ENCODE data around the gene MYEOV. TPM values are rescaled to one million over a fixed set of nuclear protein-coding genes. Genes with fewer than 3 reads are reported as not detected.
A peak's percentile ranks its signal among the peaks of the same experiment; 100 is the strongest.

MYEOV gene
- total RNA-seq, 1 donor from 2014 or later = 8.6 TPM

DNA sequence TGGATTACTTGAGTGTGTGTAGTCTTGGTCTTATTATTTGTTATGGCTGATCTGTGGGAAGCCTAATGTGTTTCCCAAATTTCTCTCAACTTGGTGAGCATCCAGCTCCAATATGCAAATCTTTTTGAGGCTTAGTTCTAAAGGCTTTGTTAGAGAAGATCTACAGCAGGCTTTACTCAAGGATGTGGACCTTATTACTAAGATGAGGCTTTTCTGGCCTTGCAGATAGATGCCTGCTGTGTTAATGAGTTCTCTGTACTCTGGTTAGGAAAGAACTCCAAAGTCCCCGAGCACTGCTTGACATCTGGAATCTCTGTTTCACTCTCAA is 24.1 kb downstream of the MYEOV start:
- TF ChIP-seq, protein P1, sequence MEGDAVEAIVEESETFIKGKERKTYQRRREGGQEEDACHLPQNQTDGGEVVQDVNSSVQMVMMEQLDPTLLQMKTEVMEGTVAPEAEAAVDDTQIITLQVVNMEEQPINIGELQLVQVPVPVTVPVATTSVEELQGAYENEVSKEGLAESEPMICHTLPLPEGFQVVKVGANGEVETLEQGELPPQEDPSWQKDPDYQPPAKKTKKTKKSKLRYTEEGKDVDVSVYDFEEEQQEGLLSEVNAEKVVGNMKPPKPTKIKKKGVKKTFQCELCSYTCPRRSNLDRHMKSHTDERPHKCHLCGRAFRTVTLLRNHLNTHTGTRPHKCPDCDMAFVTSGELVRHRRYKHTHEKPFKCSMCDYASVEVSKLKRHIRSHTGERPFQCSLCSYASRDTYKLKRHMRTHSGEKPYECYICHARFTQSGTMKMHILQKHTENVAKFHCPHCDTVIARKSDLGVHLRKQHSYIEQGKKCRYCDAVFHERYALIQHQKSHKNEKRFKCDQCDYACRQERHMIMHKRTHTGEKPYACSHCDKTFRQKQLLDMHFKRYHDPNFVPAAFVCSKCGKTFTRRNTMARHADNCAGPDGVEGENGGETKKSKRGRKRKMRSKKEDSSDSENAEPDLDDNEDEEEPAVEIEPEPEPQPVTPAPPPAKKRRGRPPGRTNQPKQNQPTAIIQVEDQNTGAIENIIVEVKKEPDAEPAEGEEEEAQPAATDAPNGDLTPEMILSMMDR (conservative IDR thresholded peaks at IDR 0.05; ENCODE audit: low read depth, low read length) = no peak
- no peak overlapping the region for H3K4me3 ChIP-seq (ENCODE audit: low read depth, low read length)
- no peak for DNase-seq (ENCODE audit: low read depth)

DNA sequence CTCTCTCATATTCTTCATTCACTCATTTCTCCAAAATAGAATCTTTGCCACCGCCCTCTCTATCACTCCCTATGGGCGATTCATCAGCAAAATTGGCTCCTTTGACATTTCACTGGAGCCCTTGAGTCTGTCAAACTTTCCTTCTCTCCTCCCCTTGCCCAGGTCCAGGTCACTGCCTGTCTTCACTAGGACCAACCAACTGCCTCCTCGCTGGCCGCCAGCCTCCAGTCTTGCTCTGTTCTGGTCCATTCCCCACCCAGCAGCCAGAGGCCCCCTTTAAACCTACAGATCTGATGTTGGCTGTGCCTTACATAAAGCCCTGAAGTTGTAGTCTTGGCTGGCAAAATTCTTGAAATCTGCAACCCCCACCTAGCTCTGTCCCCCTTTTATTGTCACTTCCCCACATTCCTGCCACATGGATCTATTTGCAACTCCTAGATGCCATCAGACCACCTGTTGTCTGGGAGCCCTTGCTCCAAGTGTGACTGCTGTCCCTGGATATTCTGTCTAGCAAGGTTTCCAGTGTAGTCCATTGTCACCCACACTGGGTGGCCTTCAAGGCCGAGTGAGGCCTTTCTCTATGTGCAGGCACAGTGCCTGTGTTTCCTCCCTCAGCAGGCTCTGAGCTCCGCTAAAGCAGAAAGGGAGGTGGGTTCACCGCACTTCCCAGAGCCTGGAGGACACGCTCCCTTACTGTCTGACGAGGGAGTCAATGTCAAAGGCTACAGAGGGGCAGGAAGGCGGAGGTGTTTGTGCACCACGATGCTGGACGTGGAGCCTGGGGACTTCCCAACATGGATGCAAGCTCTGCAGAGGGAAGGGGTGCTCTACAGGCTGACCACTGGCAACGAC is 25.5 kb downstream of the MYEOV start:
- TF ChIP-seq, protein P1 (conservative IDR thresholded peaks at IDR 0.05; ENCODE audit: low read depth, low read length) = no peak
- H3K4me3 ChIP-seq (ENCODE audit: low read depth, low read length) = no peak overlapping the region
- no peak for DNase-seq (ENCODE audit: low read depth)

DNA sequence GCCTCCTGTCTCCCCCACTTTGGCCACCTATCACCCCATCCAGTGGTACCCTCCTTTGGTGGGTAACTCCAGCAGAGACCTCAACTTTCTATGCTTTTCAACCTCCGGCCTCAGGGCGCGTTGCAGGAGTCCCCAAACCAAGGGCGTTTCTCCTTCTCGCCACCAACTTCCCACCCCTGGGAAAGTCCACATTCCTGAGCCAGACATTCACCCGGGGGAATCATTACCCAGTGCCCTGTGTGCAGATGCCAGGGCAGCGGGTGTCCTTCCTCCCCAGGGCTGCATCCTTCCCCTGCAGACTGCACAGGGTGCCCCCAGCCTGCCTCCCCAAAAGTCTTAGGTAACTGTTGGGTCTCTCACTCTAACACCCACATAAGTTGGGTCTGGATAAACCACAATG is 26.4 kb downstream of the MYEOV start:
- no peak for DNase-seq (ENCODE audit: low read depth)
- TF ChIP-seq, protein P1 (conservative IDR thresholded peaks at IDR 0.05; ENCODE audit: low read depth, low read length) = no peak
- no peak overlapping the region for H3K4me3 ChIP-seq (ENCODE audit: low read depth, low read length)

DNA sequence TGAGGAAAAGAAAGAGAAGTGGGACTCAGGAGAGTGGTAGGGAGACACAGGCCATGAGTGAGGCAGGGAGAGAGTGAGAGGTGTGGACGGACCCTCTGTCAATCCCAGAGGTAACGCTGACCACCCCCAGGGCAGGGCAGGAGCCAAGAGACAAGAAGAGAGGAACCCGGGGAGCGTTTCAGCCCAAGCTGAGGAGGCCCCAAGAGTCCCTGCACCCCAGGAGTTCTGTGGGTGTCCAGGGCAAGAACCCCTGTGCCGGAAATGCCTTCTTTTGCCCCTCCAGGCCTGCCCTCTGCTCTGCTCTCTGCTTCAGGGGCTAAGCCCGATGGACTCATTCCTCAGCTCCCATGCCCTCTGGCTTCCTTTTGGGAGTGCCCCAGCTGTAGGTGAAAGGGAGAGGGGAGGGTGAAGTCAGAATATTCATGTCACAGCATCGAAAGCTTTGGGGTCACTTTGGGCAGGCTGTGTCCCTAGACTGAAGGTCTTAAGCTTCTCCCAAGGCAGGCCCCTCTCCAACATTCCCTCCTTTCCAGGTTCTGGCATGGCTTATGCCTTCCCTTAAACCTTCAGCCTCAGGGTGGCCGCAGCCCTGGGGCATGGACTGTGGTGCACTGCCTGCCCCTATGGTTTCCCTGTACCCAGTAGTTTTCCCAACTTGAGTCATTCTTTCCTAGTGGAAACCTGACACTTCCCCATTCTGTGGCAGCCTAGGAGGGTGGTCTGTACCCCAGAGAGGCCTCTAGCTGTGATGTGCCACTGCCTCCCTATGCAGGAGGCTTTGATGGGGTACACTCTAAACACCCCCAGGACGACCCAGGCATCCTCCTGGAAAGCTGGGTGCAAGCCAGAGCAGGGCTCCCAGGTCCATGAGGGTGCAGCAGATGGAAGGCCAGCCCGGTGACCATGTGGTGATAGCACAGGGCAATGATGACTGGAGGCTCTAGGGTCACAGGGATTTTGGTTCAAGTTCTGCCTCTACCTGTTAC is 27.1 kb downstream of the MYEOV start:
- no peak overlapping the region for H3K4me3 ChIP-seq (ENCODE audit: low read depth, low read length)
- DNase-seq (ENCODE audit: low read depth) = no peak
- TF ChIP-seq, protein P1 (conservative IDR thresholded peaks at IDR 0.05; ENCODE audit: low read depth, low read length) = no peak

DNA sequence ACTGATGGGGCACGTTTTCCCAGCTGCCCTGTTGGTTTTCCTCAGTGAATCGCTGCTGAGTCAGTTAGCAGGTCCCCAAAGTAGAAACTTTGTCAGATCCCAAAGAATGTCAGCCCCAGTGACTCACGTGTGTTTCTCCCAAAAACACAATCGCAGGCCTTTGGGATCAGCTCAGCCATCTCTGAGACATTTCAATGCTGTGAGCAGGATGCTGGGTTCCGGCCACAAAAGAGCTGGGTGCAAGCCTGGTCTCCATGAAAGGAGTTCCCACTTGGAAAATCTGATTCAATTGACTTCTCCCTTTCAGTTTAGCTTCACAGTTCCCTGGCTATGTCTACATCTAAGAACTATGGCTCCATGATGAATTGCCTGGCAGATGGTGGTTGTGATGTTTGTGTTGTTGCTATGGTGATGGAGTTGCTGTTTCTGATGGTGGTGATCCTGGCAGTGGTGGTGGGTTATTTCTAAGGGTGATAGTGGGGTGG is 28.0 kb downstream of the MYEOV start:
- peak; percentile 51 for DNase-seq (ENCODE audit: low read depth)
- TF ChIP-seq, protein P1 (conservative IDR thresholded peaks at IDR 0.05; ENCODE audit: low read depth, low read length) = no peak
- no peak overlapping the region for H3K4me3 ChIP-seq (ENCODE audit: low read depth, low read length)

DNA sequence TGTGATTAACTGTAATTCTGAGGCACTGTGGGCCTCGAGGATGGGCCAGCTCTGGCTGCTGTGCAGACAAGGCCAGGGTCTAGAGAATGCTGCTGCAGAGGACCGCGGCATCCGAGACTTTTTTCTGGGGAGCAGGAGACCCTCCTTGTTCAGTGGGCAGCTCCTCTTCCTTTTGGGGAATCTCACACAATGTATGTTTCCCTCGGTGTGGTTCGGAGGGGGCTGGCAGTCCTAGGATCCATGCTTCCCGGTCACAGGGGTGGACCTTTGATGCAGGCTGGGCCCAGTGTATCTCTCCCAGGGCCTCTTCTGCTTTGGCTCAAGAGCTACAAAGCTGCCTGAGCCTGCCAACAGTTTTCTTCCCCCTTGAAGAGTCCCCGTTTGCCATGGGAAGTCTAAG is 31.5 kb downstream of the MYEOV start:
- TF ChIP-seq, protein P1 (conservative IDR thresholded peaks at IDR 0.05; ENCODE audit: low read depth, low read length) = no peak
- no peak for DNase-seq (ENCODE audit: low read depth)
- no peak overlapping the region for H3K4me3 ChIP-seq (ENCODE audit: low read depth, low read length)
